ENCODE data around the gene REX1BD.

GRCh38 chr19:18541258-18541991 is 47.2 kb upstream of the REX1BD start:
- TF ChIP-seq CTCF (IDR thresholded peaks at IDR 0.05) (no peak), ZFX (IDR thresholded peaks at IDR 0.05; ENCODE audit: borderline replicate concordance) (no peak)
